AG09319 (cell line): ENCODE data around the gene SYNE2.

Experiments
- DNase-seq: peaks from one replicate; pipeline ENCODE4 v3.0.0-alpha.2; 2010; ENCODE audit warnings: low read depth; ENCODE audit errors: extremely low read depth
- TF ChIP-seq, protein P1 (sequence below): IDR thresholded peaks from 2 replicates; pipeline ENCODE4 v1.5.1; 2011; ENCODE audit warnings: low read depth, mild to moderate bottlenecking, inconsistent platforms, low read length, moderate library complexity

Gene SYNE2

DNA sequence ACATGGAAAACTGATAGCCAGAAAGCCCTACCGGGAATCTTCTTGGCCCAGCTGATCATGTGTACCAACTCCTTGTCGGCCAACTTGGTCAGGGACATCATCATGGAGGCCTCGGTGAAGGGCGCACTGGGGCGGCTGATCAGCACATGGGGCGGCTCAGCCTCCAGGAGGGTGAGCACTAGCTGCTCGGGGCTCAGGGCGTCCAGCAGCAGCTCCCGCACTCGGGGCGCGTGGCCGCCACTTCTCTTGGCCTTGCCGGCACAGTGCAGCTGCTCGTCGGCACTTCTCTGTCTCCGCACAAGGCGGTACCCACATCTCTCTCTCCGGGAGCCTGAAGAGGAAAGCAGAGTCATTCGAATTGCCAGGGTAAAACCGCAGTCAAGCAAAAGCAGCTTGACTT lies 407.6 kb downstream of the SYNE2 start:
- TF ChIP-seq, protein P1, sequence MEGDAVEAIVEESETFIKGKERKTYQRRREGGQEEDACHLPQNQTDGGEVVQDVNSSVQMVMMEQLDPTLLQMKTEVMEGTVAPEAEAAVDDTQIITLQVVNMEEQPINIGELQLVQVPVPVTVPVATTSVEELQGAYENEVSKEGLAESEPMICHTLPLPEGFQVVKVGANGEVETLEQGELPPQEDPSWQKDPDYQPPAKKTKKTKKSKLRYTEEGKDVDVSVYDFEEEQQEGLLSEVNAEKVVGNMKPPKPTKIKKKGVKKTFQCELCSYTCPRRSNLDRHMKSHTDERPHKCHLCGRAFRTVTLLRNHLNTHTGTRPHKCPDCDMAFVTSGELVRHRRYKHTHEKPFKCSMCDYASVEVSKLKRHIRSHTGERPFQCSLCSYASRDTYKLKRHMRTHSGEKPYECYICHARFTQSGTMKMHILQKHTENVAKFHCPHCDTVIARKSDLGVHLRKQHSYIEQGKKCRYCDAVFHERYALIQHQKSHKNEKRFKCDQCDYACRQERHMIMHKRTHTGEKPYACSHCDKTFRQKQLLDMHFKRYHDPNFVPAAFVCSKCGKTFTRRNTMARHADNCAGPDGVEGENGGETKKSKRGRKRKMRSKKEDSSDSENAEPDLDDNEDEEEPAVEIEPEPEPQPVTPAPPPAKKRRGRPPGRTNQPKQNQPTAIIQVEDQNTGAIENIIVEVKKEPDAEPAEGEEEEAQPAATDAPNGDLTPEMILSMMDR = no peak
- DNase-seq = no peak

DNA sequence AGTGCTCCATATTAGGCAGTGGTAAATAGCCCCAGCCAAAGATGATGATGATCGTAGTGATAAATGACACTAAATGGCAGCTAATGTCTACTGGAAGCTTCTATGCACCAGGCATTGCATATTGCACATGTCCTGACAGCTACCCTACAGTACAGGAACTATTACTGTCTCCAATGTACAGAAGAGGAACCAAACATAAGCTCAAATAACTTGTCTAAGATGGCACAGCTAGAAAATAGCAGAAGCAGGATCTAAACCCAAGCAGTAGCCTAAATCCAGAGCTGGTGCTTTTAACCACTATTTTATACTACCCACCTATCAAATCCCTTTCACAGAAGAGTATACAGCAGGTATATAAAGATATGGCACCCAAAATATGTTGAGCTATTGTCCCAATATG lies 412.4 kb downstream of the SYNE2 start:
- no peak for DNase-seq
- TF ChIP-seq, protein P1 = no peak

DNA sequence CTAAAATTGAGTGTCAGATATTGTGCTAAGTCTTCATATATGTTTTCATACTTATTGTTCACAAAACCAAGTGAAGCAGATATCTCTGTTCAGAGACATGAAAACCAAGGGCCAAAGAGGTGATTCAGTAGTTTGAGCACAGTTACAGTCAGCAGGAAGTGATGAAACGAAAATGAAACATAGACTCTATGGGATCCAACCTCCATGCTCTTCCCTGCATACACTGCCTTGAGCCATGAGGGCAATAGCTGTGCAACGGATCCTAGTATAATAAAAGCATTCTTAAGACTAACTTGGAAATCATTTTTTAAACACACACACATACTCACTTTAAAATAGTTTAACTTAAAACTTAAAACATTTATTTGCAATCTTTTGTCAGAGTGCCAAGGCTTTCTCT lies 413.4 kb downstream of the SYNE2 start:
- TF ChIP-seq, protein P1 = no peak
- no peak for DNase-seq

DNA sequence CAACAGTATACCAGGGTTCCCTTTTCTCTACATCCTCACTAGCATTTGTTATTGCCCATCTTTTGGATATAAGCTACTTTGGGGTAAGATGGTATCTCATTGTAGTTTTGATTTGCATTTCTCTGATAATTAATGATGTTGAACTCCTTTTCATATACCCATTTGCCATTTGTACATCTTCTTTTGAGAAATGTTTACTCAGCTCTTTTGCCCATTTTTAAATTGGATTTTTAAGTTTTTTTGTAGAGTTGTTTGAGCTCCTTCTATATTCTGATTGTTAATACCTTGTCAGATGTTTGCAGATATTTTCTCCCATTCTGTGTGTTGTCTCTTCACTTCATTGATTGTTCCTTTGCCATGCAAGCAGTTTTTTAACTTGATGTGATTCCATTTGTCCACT lies 419.2 kb downstream of the SYNE2 start:
- TF ChIP-seq, protein P1 = no peak
- DNase-seq = no peak
